ENCODE measurements around the gene NGEF. TPM values are rescaled to one million over a fixed set of nuclear protein-coding genes. Genes with fewer than 3 reads are reported as not detected.
"Not testable (repeated sequence)": the region's sequence is repeated elsewhere in the genome, so short reads cannot be mapped to it uniquely, and the experiment has no call there.

NGEF gene
- polyA plus RNA-seq, 3 donors: 0.11 to 2.2 (median 0.58) TPM

DNA sequence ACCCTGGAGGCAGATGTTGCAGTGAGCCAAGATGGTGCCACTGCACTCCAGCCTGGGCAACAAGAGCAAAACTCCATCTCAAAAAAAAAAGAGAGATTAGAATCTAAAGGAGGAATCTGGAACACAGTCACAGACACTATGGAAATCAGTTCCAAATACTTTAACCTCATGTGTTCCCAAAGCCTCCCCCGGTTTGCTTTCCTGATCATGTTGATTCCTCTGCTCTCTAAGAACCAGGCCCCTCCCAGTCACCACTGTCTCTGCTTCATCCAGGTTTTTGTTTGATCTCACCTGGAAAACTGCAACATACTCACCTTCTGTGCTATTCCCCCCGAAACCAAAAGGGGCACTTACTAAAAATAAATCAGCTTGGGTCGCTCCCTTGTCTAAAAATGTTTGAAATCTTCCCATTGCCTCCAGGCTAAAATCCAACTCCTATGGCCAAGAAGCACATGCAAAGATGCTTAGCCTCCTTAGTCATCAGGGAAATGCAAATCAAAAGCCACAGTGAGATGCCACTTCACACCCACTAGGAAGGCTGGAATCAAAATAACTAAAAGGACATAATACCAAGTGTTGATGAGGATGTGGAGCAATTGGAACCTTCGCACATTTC is 13.2 kb upstream of the NGEF start:
- 84 to 86% (median 84%) methylated on average over 4 of the region's 4 CpGs for WGBS, 3 donors
- H3K27ac ChIP-seq (ENCODE audit: low read depth, low read length): no peak overlapping the region

DNA sequence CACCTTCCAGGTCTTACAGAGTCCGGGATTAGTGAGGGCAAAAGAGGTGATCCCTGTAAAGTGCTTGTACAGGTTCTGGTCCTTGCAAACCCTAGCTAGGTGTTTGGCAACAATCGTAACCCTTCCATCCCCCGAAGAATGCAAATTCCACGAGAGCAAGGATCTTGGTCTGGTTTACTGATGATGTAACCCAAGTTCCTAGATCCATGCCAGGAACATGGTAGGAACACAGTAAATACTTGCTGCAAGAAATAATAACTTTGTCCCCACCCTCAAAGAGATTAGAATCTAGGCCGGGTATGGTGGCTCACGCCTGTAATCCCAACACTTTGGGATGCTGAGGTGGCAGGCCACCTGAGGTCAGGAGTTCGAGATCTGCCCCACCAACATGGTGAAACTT is 12.7 kb upstream of the NGEF start:
- 83 to 87% (median 84%) methylated on average over 7 of the region's 7 CpGs for WGBS, 3 donors

GRCh38 chr2:233023761-233024410 is 10.8 kb upstream of the NGEF start:
- WGBS, 3 donors: 91 to 95% (median 93%) methylated on average over 14 of the region's 14 CpGs

More for the DNA sequence above, 12.7 kb upstream of the NGEF start:
- H3K27ac ChIP-seq (ENCODE audit: low read depth, low read length): no peak overlapping the region

DNA sequence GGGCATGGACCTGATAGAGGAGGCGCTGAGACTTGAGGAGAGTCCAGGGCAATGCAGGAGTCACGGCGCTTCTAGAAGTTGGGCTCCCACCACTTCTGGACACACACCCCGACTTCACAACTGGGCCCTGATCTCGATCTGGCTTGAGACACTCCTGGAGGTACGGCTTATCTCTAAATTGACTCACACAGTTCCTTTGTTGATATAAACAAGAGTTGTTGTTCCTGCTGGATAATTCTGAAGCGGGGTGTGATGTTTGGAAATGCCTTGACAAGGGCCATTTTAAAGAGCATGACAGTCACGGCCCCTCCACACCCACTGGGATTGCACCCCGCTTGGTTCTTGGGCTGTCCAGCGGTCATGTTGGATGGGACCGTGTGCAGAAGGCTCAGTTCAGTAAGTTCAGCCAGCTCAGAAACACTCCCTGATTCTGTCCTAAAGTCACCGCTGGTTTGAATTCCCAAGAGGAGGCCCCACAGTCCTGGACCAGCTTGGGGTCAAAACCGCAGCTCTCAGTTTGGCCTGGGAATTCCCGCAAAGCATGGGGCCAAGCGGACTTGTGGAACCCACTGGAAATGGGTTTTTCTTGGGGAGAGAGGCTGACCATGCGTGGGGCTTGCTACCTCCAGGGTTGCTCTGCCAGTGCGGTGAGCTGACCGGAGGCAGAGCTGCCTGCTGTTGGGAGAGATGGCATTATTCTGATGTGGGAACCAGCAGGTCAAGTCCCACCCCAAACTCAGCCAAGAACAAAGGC is 10.1 kb upstream of the NGEF start:
- 88 to 90% (median 89%) methylated on average over 18 of the region's 18 CpGs for WGBS, 3 donors
- H3K27ac ChIP-seq (ENCODE audit: low read depth, low read length): no peak overlapping the region

More at GRCh38 chr2:233023761-233024410, 10.8 kb upstream of the NGEF start:
- no peak overlapping the region for H3K27ac ChIP-seq (ENCODE audit: low read depth, low read length)

- WGBS, 3 donors: 83 to 88% (median 87%) methylated on average over 8 of the region's 8 CpGs
- no peak overlapping the region for H3K27ac ChIP-seq (ENCODE audit: low read depth, low read length)
Observed at GRCh38 chr2:233022561-233022960, 9.5 kb upstream of the NGEF start.

DNA sequence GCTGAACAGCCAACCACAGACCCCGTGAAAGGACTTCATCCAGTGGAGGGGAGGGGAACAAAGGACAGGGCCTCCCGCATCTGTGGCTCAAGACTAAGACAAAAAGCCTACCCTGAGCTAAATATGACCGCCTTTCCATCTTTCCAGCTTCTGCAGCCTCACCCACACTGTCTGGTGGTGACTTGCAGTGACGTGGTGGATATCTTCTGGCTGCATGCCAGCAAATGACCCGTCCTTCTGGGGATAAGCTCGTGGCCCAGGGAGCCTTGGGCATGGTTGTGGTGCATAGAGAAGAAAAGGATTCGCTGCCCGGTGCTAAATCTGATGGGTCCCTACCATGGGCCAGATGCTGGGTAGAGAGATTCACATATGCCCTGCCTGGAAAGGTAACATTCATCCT is 8.7 kb upstream of the NGEF start:
- H3K27ac ChIP-seq (ENCODE audit: low read depth, low read length): no peak overlapping the region
- 70 to 78% (median 77%) methylated on average over 8 of the region's 8 CpGs for WGBS, 3 donors

DNA sequence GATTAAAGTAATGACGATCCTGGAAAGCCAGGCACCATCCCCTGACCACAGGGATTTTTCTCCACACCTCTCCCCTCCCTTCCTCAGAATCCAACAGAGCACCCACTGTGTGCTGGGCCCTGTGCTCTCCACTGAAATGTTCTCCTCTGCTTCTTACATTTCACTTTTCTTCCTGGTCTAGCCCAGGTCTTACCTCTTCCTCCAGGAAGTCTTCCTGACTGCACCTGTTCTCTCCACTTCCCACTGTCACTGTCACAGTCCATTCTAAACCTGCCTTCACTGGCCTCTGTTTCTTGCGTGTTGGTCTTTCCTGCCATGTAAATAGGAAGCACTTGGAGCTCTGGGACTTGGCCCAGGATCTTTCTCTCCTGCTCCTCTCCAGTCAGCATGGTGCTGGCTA is 7.4 kb upstream of the NGEF start:
- no peak overlapping the region for H3K27ac ChIP-seq (ENCODE audit: low read depth, low read length)
- WGBS, 3 donors: 75 to 94% (median 91%) methylated on average over 2 of the region's 2 CpGs

DNA sequence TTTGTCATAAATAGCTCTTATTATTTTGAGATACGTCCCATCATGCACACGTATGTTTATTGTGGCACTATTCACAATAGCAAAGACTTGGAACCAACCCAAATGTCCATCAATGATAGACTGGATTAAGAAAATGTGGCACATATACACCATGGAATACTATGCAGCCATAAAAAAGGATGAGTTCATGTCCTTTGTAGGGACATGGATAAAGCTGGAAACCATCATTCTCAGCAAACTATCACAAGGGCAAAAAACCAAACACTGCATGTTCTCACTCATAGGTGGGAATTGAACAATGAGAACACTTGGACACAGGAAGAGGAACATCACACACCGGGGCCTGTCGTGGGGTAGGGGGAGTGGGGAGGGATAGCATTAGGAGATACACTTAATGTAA is 6.6 kb upstream of the NGEF start:
- 89 to 94% (median 93%) methylated on average over 4 of the region's 4 CpGs for WGBS, 3 donors
- not testable (repeated sequence) for H3K27ac ChIP-seq (ENCODE audit: low read depth, low read length)

DNA sequence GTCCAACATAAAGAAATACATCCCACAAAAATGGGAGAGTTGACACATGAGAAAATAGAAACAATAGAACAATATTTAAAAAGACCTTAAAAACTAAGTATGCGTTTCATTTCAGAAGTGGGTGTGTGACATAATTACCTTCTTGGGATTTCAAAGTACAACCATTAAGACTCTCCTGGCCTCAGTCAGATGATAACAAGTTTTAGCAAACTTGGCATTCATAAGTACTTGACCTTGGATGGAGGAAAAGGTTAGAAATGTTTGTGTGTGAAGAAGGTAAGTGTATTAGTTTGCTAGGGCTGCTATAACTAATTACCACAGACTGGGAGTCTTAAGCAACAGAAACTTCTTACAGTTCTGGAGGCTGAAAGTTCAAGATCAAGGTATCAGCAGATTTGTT is 4.9 kb upstream of the NGEF start:
- no peak overlapping the region for H3K27ac ChIP-seq (ENCODE audit: low read depth, low read length)
- WGBS, 3 donors: 93 to 97% (median 96%) methylated on average over 1 of the region's 1 CpG

DNA sequence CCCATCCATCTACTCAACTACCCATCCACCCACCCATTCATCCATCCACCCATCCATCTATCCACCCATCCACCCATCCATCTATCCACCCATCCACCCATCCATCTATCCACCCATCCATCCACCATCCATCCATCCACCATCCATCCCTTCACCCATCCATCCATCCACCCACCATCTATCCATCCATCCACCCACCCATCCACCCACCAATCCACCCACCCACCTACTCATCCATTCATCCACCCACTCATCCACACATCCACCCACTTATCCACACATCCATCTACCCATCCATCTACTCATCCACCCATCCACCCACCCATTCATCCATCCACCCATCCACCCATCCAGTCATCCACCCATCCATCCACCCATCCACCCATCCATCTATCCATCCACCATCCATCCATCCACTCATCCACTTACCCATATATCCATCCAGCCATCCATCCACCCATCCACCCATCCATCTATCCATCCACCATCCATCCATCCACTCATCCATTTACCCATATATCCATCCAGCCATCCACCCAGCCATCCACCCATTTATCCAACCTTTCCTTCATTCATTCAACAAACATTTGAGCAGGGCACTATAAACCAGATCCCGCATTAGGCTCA is 2.1 kb upstream of the NGEF start:
- no peak overlapping the region for H3K27ac ChIP-seq (ENCODE audit: low read depth, low read length)
- WGBS, 3 donors: 93 to 97% (median 96%) methylated on average over 1 of the region's 1 CpG

DNA sequence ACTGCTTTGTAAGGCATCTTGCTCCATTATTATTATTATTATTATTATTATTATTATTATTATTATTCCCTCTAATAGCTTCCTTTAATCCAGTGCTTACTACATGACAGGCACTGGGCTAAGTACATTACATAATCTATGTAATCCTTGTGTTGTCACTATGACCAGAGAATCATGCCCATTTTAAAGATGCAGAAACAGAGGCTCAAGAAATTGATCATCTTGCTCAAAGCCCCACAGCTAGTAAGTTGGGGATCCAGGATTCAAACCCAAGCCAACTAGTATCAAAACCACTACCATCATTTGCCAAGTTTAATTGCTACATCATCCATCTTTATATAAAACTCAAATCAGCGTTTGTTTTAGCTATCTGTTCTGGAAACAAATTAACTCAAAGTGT is 594 bp upstream of the NGEF start:
- 49 to 89% (median 81%) methylated on average over 1 of the region's 1 CpG for WGBS, 3 donors
- no peak overlapping the region for H3K27ac ChIP-seq (ENCODE audit: low read depth, low read length)

DNA sequence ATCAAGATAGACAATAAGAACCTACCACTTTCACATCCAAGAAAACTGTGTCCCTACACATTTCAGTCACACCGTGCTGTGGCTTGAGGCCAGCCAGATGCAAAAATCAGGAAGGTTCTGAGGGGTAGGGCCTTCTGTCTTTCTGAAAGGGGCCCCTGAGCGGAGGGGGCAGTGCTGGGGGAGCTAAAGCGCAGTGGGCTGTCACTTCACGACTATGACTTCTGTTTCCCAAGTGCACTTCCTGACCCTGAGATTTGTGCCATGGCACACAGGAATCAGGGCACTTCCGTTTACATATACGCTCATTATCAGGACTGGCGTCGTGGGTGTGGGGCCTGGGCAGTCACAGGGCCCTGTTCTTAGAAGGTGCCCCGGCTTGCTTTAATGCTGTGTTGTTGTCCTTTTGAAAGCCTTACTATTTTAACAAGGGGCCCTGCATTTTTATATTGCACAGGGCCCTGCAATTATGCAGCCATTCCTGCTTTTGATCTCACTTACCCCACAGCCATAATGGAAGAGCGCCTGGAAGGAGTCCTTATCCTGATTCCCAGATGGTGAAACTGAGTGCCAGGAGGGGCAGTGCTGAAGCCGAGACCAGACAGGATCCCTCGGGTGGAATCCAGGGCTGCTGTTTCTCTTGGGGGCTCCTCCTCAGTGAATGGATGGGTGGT is 620 bp downstream of the NGEF start:
- no peak overlapping the region for H3K27ac ChIP-seq (ENCODE audit: low read depth, low read length)
- 28 to 47% (median 44%) methylated on average over 12 of the region's 12 CpGs for WGBS, 3 donors

GRCh38 chr2:233011702-233012131 is 1.3 kb downstream of the NGEF start:
- 64 to 87% (median 76%) methylated on average over 1 of the region's 1 CpG for WGBS, 3 donors
- no peak overlapping the region for H3K27ac ChIP-seq (ENCODE audit: low read depth, low read length)

- 89 to 96% (median 89%) methylated on average over 6 of the region's 6 CpGs for WGBS, 3 donors
Observed at GRCh38 chr2:233011268-233011650, 1.8 kb downstream of the NGEF start.

DNA sequence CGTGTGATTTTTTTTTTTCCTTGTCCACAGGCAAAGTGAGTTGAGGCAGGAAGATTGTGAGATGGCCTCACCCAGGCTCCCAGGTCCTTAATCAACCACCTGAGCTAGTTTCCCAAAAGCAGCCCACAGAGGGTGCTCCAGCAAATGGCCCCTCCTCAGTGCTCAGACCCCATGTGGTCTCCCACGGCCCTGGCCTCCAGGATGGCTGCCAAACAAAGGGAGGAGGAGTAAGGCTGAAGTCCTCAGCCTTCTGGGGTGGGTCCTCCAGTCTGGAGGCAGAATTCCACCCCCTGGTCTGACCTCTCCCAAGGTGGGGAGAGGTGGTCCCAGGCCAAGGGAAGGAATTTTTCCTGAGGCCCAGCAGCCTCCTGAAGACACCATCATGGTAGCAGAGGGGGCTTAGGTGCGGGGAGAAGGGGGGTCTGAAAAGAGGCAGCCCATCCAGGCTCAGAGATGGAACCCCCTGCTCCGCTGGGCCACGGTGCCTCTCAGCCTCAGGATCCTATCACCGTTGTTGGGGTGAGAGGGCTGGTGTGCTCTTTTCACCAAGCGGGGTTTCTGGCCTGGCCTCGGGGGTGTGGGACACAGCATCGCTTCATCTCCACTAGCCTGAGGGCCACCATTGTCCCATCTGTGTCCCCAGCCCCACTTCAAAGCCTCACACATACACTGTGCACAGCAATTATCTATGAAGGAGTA is 2.3 kb downstream of the NGEF start:
- no peak overlapping the region for H3K27ac ChIP-seq (ENCODE audit: low read depth, low read length)
- WGBS, 3 donors: 89 to 94% (median 89%) methylated on average over 9 of the region's 9 CpGs

More at GRCh38 chr2:233011268-233011650, 1.8 kb downstream of the NGEF start:
- no peak overlapping the region for H3K27ac ChIP-seq (ENCODE audit: low read depth, low read length)

DNA sequence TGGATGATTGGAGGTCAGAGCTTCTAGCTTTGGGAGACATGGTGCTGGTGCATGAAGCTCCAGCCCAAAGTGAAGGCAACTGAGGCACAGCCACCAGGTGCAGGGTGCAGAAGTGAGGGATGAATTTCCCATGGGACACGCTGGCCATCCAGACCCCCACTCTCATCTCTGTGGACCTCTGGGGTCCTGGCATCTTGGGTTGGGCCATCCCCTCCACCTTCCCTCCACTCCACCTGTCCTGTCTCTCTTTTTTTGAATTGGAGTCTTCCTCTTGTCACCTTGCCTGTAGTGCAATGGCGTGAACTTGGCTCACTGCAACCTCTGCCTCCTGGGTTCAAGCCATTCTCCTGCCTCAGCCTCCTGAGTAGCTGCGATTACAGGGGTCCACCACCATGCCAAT is 3.4 kb downstream of the NGEF start:
- no peak overlapping the region for H3K27ac ChIP-seq (ENCODE audit: low read depth, low read length)
- WGBS, 3 donors: 91 to 98% (median 93%) methylated on average over 2 to 3 of the region's 3 CpGs

DNA sequence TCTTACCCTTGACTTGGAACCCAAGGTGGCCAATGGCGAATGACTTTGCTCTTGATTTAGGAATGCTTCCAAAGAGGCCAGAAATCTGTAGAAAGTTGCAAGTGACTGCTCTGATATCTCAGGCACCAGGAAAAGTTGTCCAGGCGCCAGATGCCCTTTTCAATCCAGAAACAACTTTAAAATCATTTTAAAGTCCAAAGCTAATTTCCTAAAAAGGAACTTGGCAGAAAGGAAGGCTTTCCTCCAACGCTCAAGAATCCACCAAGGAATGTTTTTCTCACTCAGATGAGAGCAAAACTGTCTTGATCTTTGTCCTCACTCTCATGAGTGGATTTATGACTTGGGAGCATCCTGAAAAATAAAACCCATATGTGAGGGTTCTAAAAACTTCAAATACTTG is 5.3 kb downstream of the NGEF start:
- no peak overlapping the region for H3K27ac ChIP-seq (ENCODE audit: low read depth, low read length)
- 41 to 69% (median 56%) methylated on average over 3 of the region's 3 CpGs for WGBS, 3 donors

GRCh38 chr2:233007270-233007669 is 5.8 kb downstream of the NGEF start:
- no peak overlapping the region for H3K27ac ChIP-seq (ENCODE audit: low read depth, low read length)
- WGBS, 3 donors: 78 to 92% (median 87%) methylated on average over 7 of the region's 7 CpGs

Data from adipose tissue (tissue), 3 donors.